Erythroblast (primary cell): ENCODE results near the gene RCAN1.

Experiments
- GATA1 ChIP-seq: IDR thresholded peaks from 2 replicates; pipeline ENCODE4 v1.6.1; 2011; ENCODE audit warnings: low read depth, mild to moderate bottlenecking, control low read depth, low read length, moderate library complexity
- POLR2A ChIP-seq: IDR thresholded peaks from 2 replicates; pipeline ENCODE4 v1.6.1; 2011; ENCODE audit warnings: mild to moderate bottlenecking, low read length

DNA sequence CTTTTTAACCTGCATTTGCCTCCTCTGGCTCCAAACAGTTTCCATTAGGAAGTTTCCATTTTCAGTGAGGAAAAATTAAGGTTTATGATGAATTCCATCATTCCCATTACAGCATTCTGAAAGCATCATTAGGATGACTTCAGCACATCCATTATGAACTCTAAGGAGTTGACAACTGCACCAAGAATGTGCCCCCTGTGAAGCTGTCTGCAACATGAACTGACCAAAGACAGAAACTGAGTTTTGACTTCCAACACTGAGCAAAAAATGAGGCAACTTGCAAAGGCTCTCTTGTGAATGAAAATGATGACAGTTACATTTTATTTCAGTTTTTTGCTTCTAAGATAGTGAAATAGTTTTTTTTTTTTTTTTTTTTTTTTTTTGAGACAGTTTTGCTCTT, 84.7 kb downstream of the RCAN1 start:
- TF ChIP-seq POLR2A (no peak), GATA1 (no peak)
